Trophoblast cell (in vitro differentiated cells and primary cell): ENCODE data around the gene EXOSC3.

Source experiments
- DNase-seq, 2 donors: peaks; one replicate each; pipeline ENCODE4 v3.0.0-alpha.2; 2016
- H2AFZ ChIP-seq: 2 replicates; pipeline ENCODE4 v1.6.1; 2013; ENCODE audit warnings: low read length, moderate library complexity, mild to moderate bottlenecking; ENCODE audit not compliant: insufficient read depth, poor library complexity
- H2AK5ac ChIP-seq: 2 replicates; pipeline ENCODE4 v1.6.1; 2013; ENCODE audit warnings: mild to moderate bottlenecking, low read length
- H2BK120ac ChIP-seq: 2 replicates; pipeline ENCODE4 v1.6.1; 2013; ENCODE audit warnings: low read length, mild to moderate bottlenecking, moderate library complexity; ENCODE audit not compliant: insufficient read depth, poor library complexity
- H2BK12ac ChIP-seq: 2 replicates; pipeline ENCODE4 v1.6.1; 2013; ENCODE audit warnings: mild to moderate bottlenecking, low read length, moderate library complexity
- H2BK5ac ChIP-seq: 2 replicates; pipeline ENCODE4 v1.6.1; 2013; ENCODE audit warnings: low read length, low read depth, moderate library complexity, mild to moderate bottlenecking; ENCODE audit not compliant: poor library complexity
- H3K14ac ChIP-seq: 2 replicates; pipeline ENCODE4 v1.6.1; 2013; ENCODE audit warnings: mild to moderate bottlenecking, low read length
- H3K18ac ChIP-seq: 2 replicates; pipeline ENCODE4 v1.6.1; 2013; ENCODE audit warnings: mild to moderate bottlenecking, low read length
- H3K23ac ChIP-seq: 2 replicates; pipeline ENCODE4 v1.6.1; 2013; ENCODE audit warnings: low read length
- H3K27ac ChIP-seq: 2 replicates; pipeline ENCODE4 v1.5.1; 2013; ENCODE audit warnings: low read depth, mild to moderate bottlenecking, inconsistent platforms, low read length, moderate library complexity
- H3K27me3 ChIP-seq: 2 replicates; pipeline ENCODE4 v1.6.1; 2013; ENCODE audit warnings: inconsistent platforms, mild to moderate bottlenecking, low read length, moderate library complexity; ENCODE audit not compliant: insufficient read depth
- H3K36me3 ChIP-seq, 2 experiments: 1 replicate in 1 of 2; 2 replicates in 1 of 2; pipeline ENCODE4 v1.6.1; 2013; ENCODE audit warnings: low read length in 2 of 2, mild to moderate bottlenecking in 2 of 2, moderate library complexity in 1 of 2; ENCODE audit not compliant: insufficient read depth in 2 of 2, control insufficient read depth in 1 of 2
- H3K4ac ChIP-seq: 2 replicates; pipeline ENCODE4 v1.6.1; 2013; ENCODE audit warnings: low read depth, mild to moderate bottlenecking, low read length, moderate library complexity
- H3K4me1 ChIP-seq, 2 experiments: 1 replicate in 1 of 2; 2 replicates in 1 of 2; pipeline ENCODE4 v1.6.1; 2013; ENCODE audit warnings: low read length in 2 of 2, mild to moderate bottlenecking in 2 of 2, moderate library complexity in 1 of 2; ENCODE audit not compliant: insufficient read depth in 2 of 2, control insufficient read depth in 1 of 2
- H3K4me2 ChIP-seq: 2 replicates; pipeline ENCODE4 v1.6.1; 2013; ENCODE audit warnings: inconsistent platforms, mild to moderate bottlenecking, low read length, moderate library complexity
- H3K4me3 ChIP-seq: 2 replicates; pipeline ENCODE4 v1.5.1; 2013; ENCODE audit warnings: mild to moderate bottlenecking, low read depth, low read length, inconsistent platforms
- H3K79me1 ChIP-seq: one replicate; pipeline ENCODE4 v1.6.1; 2013; ENCODE audit warnings: low read length
- H3K79me2 ChIP-seq: 2 replicates; pipeline ENCODE4 v1.6.1; 2013; ENCODE audit warnings: low read length, mild to moderate bottlenecking; ENCODE audit not compliant: control insufficient read depth, insufficient read depth, poor library complexity
- H3K9ac ChIP-seq: 2 replicates; pipeline ENCODE4 v1.6.1; 2013; ENCODE audit warnings: mild to moderate bottlenecking, low read length
- H3K9me3 ChIP-seq: 2 replicates; pipeline ENCODE4 v1.6.1; 2013; ENCODE audit warnings: low read depth, mild to moderate bottlenecking, control low read depth, inconsistent platforms, low read length; ENCODE audit not compliant: insufficient read depth
- H4K12ac ChIP-seq: 2 replicates; pipeline ENCODE4 v1.6.1; 2013; ENCODE audit warnings: low read depth, mild to moderate bottlenecking, low read length, moderate library complexity
- H4K8ac ChIP-seq: 2 replicates; pipeline ENCODE4 v1.6.1; 2013; ENCODE audit warnings: low read depth, mild to moderate bottlenecking, low read length, moderate library complexity
- H4K91ac ChIP-seq: one replicate; pipeline ENCODE4 v1.6.1; 2013; ENCODE audit warnings: low read depth, mild to moderate bottlenecking, low read length, moderate library complexity
- WGBS: extraction: QIAGEN DNeasy Blood & Tissue Kit; methylation state at CpG from one replicate; pipeline ENCODE4 v1.1.7; 2013; ENCODE audit warnings: missing lambda C conversion rate; ENCODE audit not compliant: insufficient read length, insufficient coverage; ENCODE audit errors: extremely low coverage; 5-methylcytosine and 5-hydroxymethylcytosine counted together

The EXOSC3 gene

DNA sequence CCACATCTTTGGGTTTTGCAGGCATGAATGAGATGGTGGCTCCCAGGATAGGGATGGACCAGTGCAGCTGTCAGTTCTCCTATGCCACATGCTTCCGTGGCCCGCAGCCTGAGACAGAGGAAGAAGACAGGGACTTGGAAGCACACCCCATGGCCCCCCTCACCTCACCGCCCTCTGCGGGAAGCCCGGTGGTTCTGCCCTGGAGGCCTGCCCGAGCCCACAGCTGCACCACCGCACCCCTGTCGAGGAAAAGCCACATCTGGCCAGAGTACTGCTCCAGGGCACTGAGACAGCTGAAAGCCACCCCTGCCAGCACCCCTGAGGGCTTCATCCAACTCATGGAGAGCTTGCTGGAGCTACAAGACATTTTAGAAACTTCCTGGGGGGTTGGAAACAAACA lies 38.9 kb downstream of the EXOSC3 start:
- Histone ChIP-seq H3K9me3 (no peaks in the 10 kb centered on the region), H2BK5ac (no peak overlapping the region), H3K4me3 (no peak overlapping the region), H4K12ac (no peak overlapping the region), H3K18ac (no peak overlapping the region), H2AFZ (no peak overlapping the region), H3K4ac (no peak overlapping the region), H2AK5ac (no peak overlapping the region), H3K14ac (no peak overlapping the region), H4K91ac (no peak overlapping the region), H3K9ac (no peak overlapping the region), H3K4me1 (peaks cover 0 to 2% of the 10 kb centered on the region in 2 experiments), H3K27ac (no peak overlapping the region), H2BK12ac (no peak overlapping the region), H3K79me2 (no peaks in the 10 kb centered on the region), H3K36me3 (no peaks in the 10 kb centered on the region), H3K23ac (no peak overlapping the region), H3K4me2 (no peak overlapping the region), H3K79me1 (no peaks in the 10 kb centered on the region), H2BK120ac (no peak overlapping the region), H3K27me3 (no peaks in the 10 kb centered on the region), H4K8ac (no peak overlapping the region)
- no peak for DNase-seq
- no CpG with 5 or more reads among the region's 8 CpGs for WGBS

DNA sequence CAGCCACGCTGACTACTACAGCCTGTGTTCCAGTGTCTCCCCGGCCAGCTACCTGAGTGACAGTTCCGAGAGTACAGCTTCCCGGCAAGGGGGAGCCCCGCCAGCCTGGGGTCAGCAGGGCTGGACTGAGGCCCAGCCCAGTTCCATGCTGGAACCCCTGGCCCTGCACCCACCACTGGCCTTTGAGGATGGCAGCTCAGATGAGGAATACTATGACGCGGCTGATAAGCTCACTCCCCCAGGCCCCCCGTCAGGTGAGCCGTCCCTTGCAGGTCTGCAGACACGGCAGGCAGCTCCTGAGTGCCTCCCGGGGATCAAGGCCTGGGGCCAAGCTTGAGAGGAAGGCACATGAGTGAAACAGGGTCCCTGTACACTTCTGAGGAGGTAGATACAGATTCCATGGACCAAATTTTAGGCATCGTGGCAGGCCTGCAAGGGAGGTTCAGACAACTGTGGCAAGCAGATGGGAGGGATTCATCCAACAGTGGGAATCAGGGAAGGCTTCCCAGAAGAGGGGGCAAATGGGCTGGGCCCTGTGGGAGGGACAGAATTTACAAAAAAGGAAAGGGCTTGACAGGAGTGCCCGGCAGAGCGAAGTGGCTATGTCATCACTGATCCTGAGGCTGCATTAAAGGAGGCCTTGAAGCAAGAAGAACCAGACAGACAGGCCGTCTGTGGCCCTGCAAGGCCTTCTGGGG lies 44.1 kb downstream of the EXOSC3 start:
- Histone ChIP-seq H3K79me2 (no peaks in the 10 kb centered on the region), H4K8ac (no peak overlapping the region), H3K27ac (no peak overlapping the region), H3K4me3 (no peak overlapping the region), H3K79me1 (no peaks in the 10 kb centered on the region), H3K4me1 (peaks cover 0 to 2% of the 10 kb centered on the region in 2 experiments), H3K27me3 (no peaks in the 10 kb centered on the region), H2AK5ac (no peak overlapping the region), H3K36me3 (no peaks in the 10 kb centered on the region), H2BK12ac (no peak overlapping the region), H4K91ac (no peak overlapping the region), H3K4me2 (no peak overlapping the region), H2AFZ (no peak overlapping the region), H3K9ac (no peak overlapping the region), H2BK5ac (no peak overlapping the region), H3K4ac (no peak overlapping the region), H4K12ac (no peak overlapping the region), H3K18ac (no peak overlapping the region), H3K14ac (no peak overlapping the region), H3K9me3 (no peaks in the 10 kb centered on the region), H3K23ac (no peak overlapping the region), H2BK120ac (no peak overlapping the region)
- no CpG with 5 or more reads among the region's 15 CpGs for WGBS
- no peak for DNase-seq

DNA sequence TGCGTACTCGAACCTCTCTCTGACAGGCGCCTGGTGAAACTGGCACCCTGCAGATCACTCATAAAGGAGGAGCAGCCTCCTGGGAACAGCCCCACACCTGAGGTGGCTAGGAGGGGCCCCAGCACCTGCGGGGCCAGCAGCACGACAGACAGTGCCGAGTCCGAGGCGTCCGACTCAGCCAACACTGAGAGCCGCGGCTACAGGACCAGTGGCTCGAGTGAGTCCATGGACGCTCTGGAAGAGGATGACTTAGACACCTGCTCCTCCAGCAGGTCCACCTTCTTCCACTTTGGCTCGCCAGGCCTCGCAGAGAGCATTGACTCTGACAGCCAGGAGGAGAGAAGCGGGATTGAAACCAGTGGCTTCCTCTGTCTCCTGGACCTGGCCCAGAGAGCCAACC lies 44.7 kb downstream of the EXOSC3 start:
- Histone ChIP-seq H3K4me2 (no peak overlapping the region), H4K91ac (no peak overlapping the region), H3K23ac (no peak overlapping the region), H2BK12ac (no peak overlapping the region), H3K27ac (no peak overlapping the region), H2AK5ac (no peak overlapping the region), H3K4ac (no peak overlapping the region), H2AFZ (no peak overlapping the region), H2BK120ac (no peak overlapping the region), H3K79me2 (no peaks in the 10 kb centered on the region), H3K9ac (no peak overlapping the region), H3K9me3 (no peaks in the 10 kb centered on the region), H3K14ac (no peak overlapping the region), H3K4me1 (peaks cover 0 to 2% of the 10 kb centered on the region in 2 experiments), H4K12ac (no peak overlapping the region), H3K4me3 (no peak overlapping the region), H3K27me3 (no peaks in the 10 kb centered on the region), H3K18ac (no peak overlapping the region), H3K79me1 (no peaks in the 10 kb centered on the region), H4K8ac (no peak overlapping the region), H3K36me3 (no peaks in the 10 kb centered on the region), H2BK5ac (no peak overlapping the region)
- WGBS: no CpG with 5 or more reads among the region's 16 CpGs
- no peak for DNase-seq

DNA sequence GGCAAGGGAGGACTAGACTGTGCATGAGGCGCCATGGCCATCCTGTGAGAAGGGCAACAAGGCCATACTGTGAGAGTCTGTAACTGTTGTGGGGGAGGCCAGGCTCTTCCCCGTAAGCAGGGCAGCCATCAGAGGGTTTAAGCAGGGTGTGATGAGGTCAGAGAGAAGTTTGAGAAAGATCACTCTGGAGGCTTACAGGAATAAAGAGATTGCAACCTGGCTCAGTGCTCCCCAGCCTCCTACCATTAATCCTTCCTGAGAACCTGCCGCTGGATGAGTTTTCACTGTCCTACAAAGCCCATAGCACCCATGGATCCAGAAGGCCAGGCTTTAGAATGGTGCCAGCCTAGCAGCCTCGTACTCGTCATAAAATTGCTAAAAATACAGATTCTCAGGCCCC lies 45.6 kb downstream of the EXOSC3 start:
- H4K8ac ChIP-seq: no peak overlapping the region
- no CpG with 5 or more reads among the region's 5 CpGs for WGBS
- H2AFZ ChIP-seq: no peak overlapping the region
- no peak overlapping the region for H3K23ac ChIP-seq
- no peaks in the 10 kb centered on the region for H3K9me3 ChIP-seq
- no peaks in the 10 kb centered on the region for H3K79me1 ChIP-seq
- no peak overlapping the region for H2BK12ac ChIP-seq
- no peak overlapping the region for H3K4ac ChIP-seq
- no peak overlapping the region for H2AK5ac ChIP-seq
- peaks cover 0 to 2% of the 10 kb centered on the region in 2 experiments for H3K4me1 ChIP-seq
- H3K18ac ChIP-seq: no peak overlapping the region
- H3K27me3 ChIP-seq: no peaks in the 10 kb centered on the region
- H3K14ac ChIP-seq: no peak overlapping the region
- H3K79me2 ChIP-seq: no peaks in the 10 kb centered on the region
- H3K4me3 ChIP-seq: no peak overlapping the region
- no peaks in the 10 kb centered on the region for H3K36me3 ChIP-seq
- no peak overlapping the region for H3K9ac ChIP-seq
- no peak overlapping the region for H3K27ac ChIP-seq
- H3K4me2 ChIP-seq: no peak overlapping the region
- no peak overlapping the region for H4K91ac ChIP-seq
- H2BK120ac ChIP-seq: no peak overlapping the region
- no peak overlapping the region for H2BK5ac ChIP-seq
- no peak overlapping the region for H4K12ac ChIP-seq
- no peak for DNase-seq
